ENCODE measurements around the gene SUN5. TPM values are rescaled to one million over a fixed set of nuclear protein-coding genes. Genes with fewer than 3 reads are reported as not detected.

Gene SUN5
- total RNA-seq, 1 experiment from 2014 or later, result not detected

- H3K27ac Mint-ChIP-seq, result peak overlapping the region in 1 of 3 experiments; percentile 27; a peak in 2 of 7 replicates
- peaks cover 0 to 8% (median 8%) of the 10 kb centered on the region in 3 experiments; a peak in 5 of 7 replicates for H3K36me3 Mint-ChIP-seq (ENCODE audit: insufficient read depth in 1 of 3, low read depth in 3 of 3)
- Histone ChIP-seq H3K27me3 (ENCODE audit: insufficient read depth, low read length) (no peaks in the 10 kb centered on the region), H2BK20ac (ENCODE audit: low read depth, low read length, poor library complexity, severe bottlenecking) (no peak overlapping the region), H2AK5ac (ENCODE audit: insufficient read length, low read length) (no peak overlapping the region), H2BK12ac (ENCODE audit: insufficient read length, low read depth, low read length) (no peak overlapping the region), H3K4ac (ENCODE audit: low read depth, low read length) (no peak overlapping the region), H3K4me2 (ENCODE audit: insufficient read depth, insufficient read length, low read length) (no peak overlapping the region), H2BK120ac (ENCODE audit: low read depth, low read length, poor library complexity, severe bottlenecking) (no peak overlapping the region), H3K23ac (ENCODE audit: insufficient read length, low read depth, low read length) (no peak overlapping the region), H2BK15ac (ENCODE audit: low read depth, low read length) (no peak overlapping the region), H3K4me1 (ENCODE audit: insufficient read depth, low read length) (no peaks in the 10 kb centered on the region), H3K9me3 (ENCODE audit: control insufficient read depth, low read depth, low read length) (no peaks in the 10 kb centered on the region), H3K79me1 (ENCODE audit: insufficient read depth, low read depth, low read length, poor library complexity, severe bottlenecking) (no peaks in the 10 kb centered on the region), H3K14ac (ENCODE audit: insufficient read depth, low read length) (no peak overlapping the region), H3K56ac (ENCODE audit: insufficient read length, low read depth, low read length) (no peak overlapping the region), H3K9ac (ENCODE audit: extremely low read depth, insufficient read length, low read length) (no peak overlapping the region), H4K5ac (ENCODE audit: insufficient read length, low read depth, low read length) (no peak overlapping the region), H4K20me1 (ENCODE audit: control insufficient read depth, insufficient read depth, insufficient read length) (no peaks in the 10 kb centered on the region), H3K23me2 (ENCODE audit: insufficient read length, low read depth, low read length, poor library complexity, severe bottlenecking) (no peaks in the 10 kb centered on the region), H4K8ac (replicated peaks; ENCODE audit: insufficient read length, low read depth, low read length) (no peak overlapping the region), H3T11ph (ENCODE audit: low read length) (no peak overlapping the region), H2AFZ (ENCODE audit: low read length) (no peak overlapping the region), H3K79me2 (ENCODE audit: insufficient read depth, low read length) (no peaks in the 10 kb centered on the region), H4K91ac (ENCODE audit: insufficient read length, low read depth, low read length) (no peak overlapping the region), H3K18ac (ENCODE audit: insufficient read length, low read depth, low read length) (no peak overlapping the region), H2BK5ac (ENCODE audit: insufficient read length, low read length) (no peak overlapping the region), H3K27ac (ENCODE audit: insufficient read length, low read depth, low read length) (no peak overlapping the region)
- H3K9me3 Mint-ChIP-seq, result peaks cover 8 to 11% of the 10 kb centered on the region in 2 experiments
- H3K4me3 Mint-ChIP-seq, result no peak overlapping the region
- DNase-seq, result no peak
- H3K27me3 Mint-ChIP-seq (ENCODE audit: low read depth), result peaks cover 12% of the 10 kb centered on the region
- H3K4me1 Mint-ChIP-seq, result peaks cover 5 to 8% of the 10 kb centered on the region in 2 experiments; a peak in 2 of 4 replicates
- no peak for TF ChIP-seq CTCF (conservative IDR thresholded peaks at IDR 0.05)
- no CpG with 5 or more reads among the region's 19 CpGs for WGBS (ENCODE audit: extremely low coverage, insufficient read length, low lambda C conversion rate)
These were observed 23.9 kb downstream of the SUN5 start for GRCh38 chr20:32980131-32980941.
